ENCODE data around the gene LDLRAD4.

The LDLRAD4 gene

GRCh38 chr18:13464432-13465123 is 246.0 kb downstream of the LDLRAD4 start:
- Histone ChIP-seq H3K27ac (ENCODE audit: low read length) (peak overlapping the region; percentile 74), H3K4me2 (ENCODE audit: insufficient read depth, low read length) (peak overlapping the region; percentile 67), H3K79me2 (ENCODE audit: insufficient read depth, low read length) (peaks cover 94% of the 10 kb centered on the region), H3K4me1 (ENCODE audit: insufficient read depth, low read length) (peaks cover 65% of the 10 kb centered on the region), H3K9me3 (ENCODE audit: insufficient read depth, low read length, severe bottlenecking) (no peaks in the 10 kb centered on the region), H3K9ac (ENCODE audit: low read depth, low read length) (peak overlapping the region; percentile 50), H3K27me3 (ENCODE audit: insufficient read depth, low read length, poor library complexity) (no peaks in the 10 kb centered on the region), H3K36me3 (ENCODE audit: insufficient read depth, low read length) (peaks cover 26% of the 10 kb centered on the region), H3K4me3 (ENCODE audit: low read depth in 1 of 2, low read length in 2 of 2) (peak overlapping the region in 1 of 2 experiments; percentile 53; a peak in 3 of 4 replicates), H4K20me1 (ENCODE audit: insufficient read depth, low read length) (peaks cover 15% of the 10 kb centered on the region; the same call in 1 of the 2 replicates), H2AFZ (ENCODE audit: low read depth, low read length) (peak overlapping the region; percentile 36)
- TF ChIP-seq CTCF (IDR thresholded peaks at IDR 0.05; ENCODE audit: borderline replicate concordance, extremely low read depth, low read length, poor library complexity, severe bottlenecking) (peak; percentile 4), EZH2 (IDR thresholded peaks at IDR 0.05; ENCODE audit: borderline replicate concordance, low read depth, low read length, severe bottlenecking) (no peak)
- DNase-seq (peak; percentile 87), ATAC-seq (ENCODE audit: insufficient read depth, low read depth) (peak; percentile 96)

GRCh38 chr18:13465124-13465446 is 246.5 kb downstream of the LDLRAD4 start:
- Histone ChIP-seq H3K9me3 (ENCODE audit: insufficient read depth, low read length, severe bottlenecking) (no peaks in the 10 kb centered on the region), H2AFZ (ENCODE audit: low read depth, low read length) (peak overlapping the region; percentile 36), H3K27me3 (ENCODE audit: insufficient read depth, low read length, poor library complexity) (no peaks in the 10 kb centered on the region), H4K20me1 (ENCODE audit: insufficient read depth, low read length) (peaks cover 11% of the 10 kb centered on the region; the same call in 1 of the 2 replicates), H3K79me2 (ENCODE audit: insufficient read depth, low read length) (peaks cover 94% of the 10 kb centered on the region), H3K4me1 (ENCODE audit: insufficient read depth, low read length) (peaks cover 60% of the 10 kb centered on the region), H3K4me3 (ENCODE audit: low read depth in 1 of 2, low read length in 2 of 2) (peak overlapping the region in 1 of 2 experiments; percentile 53; a peak in 3 of 4 replicates), H3K27ac (ENCODE audit: low read length) (peak overlapping the region; percentile 74), H3K4me2 (ENCODE audit: insufficient read depth, low read length) (peak overlapping the region; percentile 67), H3K9ac (ENCODE audit: low read depth, low read length) (peak overlapping the region; percentile 50), H3K36me3 (ENCODE audit: insufficient read depth, low read length) (peaks cover 24% of the 10 kb centered on the region)
- no peak for TF ChIP-seq CTCF (IDR thresholded peaks at IDR 0.05; ENCODE audit: borderline replicate concordance, extremely low read depth, low read length, poor library complexity, severe bottlenecking)
- no peak for TF ChIP-seq EZH2 (IDR thresholded peaks at IDR 0.05; ENCODE audit: borderline replicate concordance, low read depth, low read length, severe bottlenecking)
- DNase-seq (no peak), ATAC-seq (ENCODE audit: insufficient read depth, low read depth) (no peak)

DNA sequence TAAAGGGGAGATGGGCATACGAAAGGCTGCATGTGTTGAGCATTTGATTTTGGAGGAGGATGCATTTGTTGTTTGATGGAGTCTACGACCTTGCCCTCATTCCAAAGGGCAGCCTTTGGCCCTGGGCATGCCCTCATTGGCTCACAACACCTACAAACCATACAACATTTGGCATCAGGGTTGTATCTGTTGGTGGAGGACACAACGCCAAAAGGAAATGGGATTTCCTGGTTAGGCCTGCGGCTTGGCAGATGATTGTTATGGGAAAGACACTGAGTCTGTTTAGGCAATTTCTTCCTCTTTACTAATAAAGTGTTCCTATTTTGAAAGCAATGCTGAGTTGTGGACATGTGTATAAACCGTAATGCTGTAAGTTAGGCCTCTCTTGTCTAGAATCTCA is 246.9 kb downstream of the LDLRAD4 start:
- peak overlapping the region; percentile 74 for H3K27ac ChIP-seq (ENCODE audit: low read length)
- peaks cover 58% of the 10 kb centered on the region for H3K4me1 ChIP-seq (ENCODE audit: insufficient read depth, low read length)
- DNase-seq = no peak
- H3K9me3 ChIP-seq (ENCODE audit: insufficient read depth, low read length, severe bottlenecking) = no peaks in the 10 kb centered on the region
- H3K4me2 ChIP-seq (ENCODE audit: insufficient read depth, low read length) = peak overlapping the region; percentile 67
- peak overlapping the region in 1 of 2 experiments; percentile 53; a peak in 2 of 4 replicates for H3K4me3 ChIP-seq (ENCODE audit: low read depth in 1 of 2, low read length in 2 of 2)
- H3K9ac ChIP-seq (ENCODE audit: low read depth, low read length) = peak overlapping the region; percentile 50
- H3K36me3 ChIP-seq (ENCODE audit: insufficient read depth, low read length) = peaks cover 28% of the 10 kb centered on the region
- H4K20me1 ChIP-seq (ENCODE audit: insufficient read depth, low read length) = peaks cover 12% of the 10 kb centered on the region
- no peak for ATAC-seq (ENCODE audit: insufficient read depth, low read depth)
- peaks cover 94% of the 10 kb centered on the region for H3K79me2 ChIP-seq (ENCODE audit: insufficient read depth, low read length)
- no peak for TF ChIP-seq EZH2 (IDR thresholded peaks at IDR 0.05; ENCODE audit: borderline replicate concordance, low read depth, low read length, severe bottlenecking)
- TF ChIP-seq CTCF (IDR thresholded peaks at IDR 0.05; ENCODE audit: borderline replicate concordance, extremely low read depth, low read length, poor library complexity, severe bottlenecking) = no peak
- no peaks in the 10 kb centered on the region for H3K27me3 ChIP-seq (ENCODE audit: insufficient read depth, low read length, poor library complexity)
- no peak overlapping the region for H2AFZ ChIP-seq (ENCODE audit: low read depth, low read length)

Data from DND-41 (cell line).